GM18909 (cell line): ENCODE data around the gene H6PD.
"Not testable (repeated sequence)": the region's sequence is repeated elsewhere in the genome, so short reads cannot be mapped to it uniquely, and the experiment has no call there.

Source experiments
- ATAC-seq: cut with Tn5 transposase; IDR thresholded peaks from one replicate; pipeline ENCODE4 v1.9.1; 2021; ENCODE audit warnings: mild to moderate bottlenecking; ENCODE audit not compliant: unreplicated experiment, poor library complexity

Gene H6PD

GRCh38 chr1:9293533-9294404 lies 59.2 kb downstream of the H6PD start:
- no peak for ATAC-seq

- ATAC-seq, result no peak
Measured at GRCh38 chr1:9294405-9294773, 59.8 kb downstream of the H6PD start.

GRCh38 chr1:9294910-9295636 lies 60.5 kb downstream of the H6PD start:
- no peak for ATAC-seq

- ATAC-seq, result no peak
Measured at GRCh38 chr1:9295884-9296283, 61.3 kb downstream of the H6PD start.

- ATAC-seq, result no peak
Measured at GRCh38 chr1:9296850-9297249, 62.3 kb downstream of the H6PD start.

- no peak for ATAC-seq
Measured at GRCh38 chr1:9297831-9298230, 63.3 kb downstream of the H6PD start.

- ATAC-seq, result no peak
Measured at GRCh38 chr1:9298282-9298681, 63.7 kb downstream of the H6PD start.

GRCh38 chr1:9299571-9300541 lies 65.3 kb downstream of the H6PD start:
- ATAC-seq, result not testable (repeated sequence)

GRCh38 chr1:9300573-9300972 lies 66.0 kb downstream of the H6PD start:
- ATAC-seq, result no peak

GRCh38 chr1:9302745-9303524 lies 68.4 kb downstream of the H6PD start:
- ATAC-seq, result no peak

- no peak for ATAC-seq
Measured at GRCh38 chr1:9303916-9304315, 69.3 kb downstream of the H6PD start.

- no peak for ATAC-seq
Measured at GRCh38 chr1:9305216-9305615, 70.6 kb downstream of the H6PD start.

- no peak for ATAC-seq
Measured at GRCh38 chr1:9306006-9306405, 71.4 kb downstream of the H6PD start.

GRCh38 chr1:9307303-9307702 lies 72.7 kb downstream of the H6PD start:
- ATAC-seq, result no peak

- ATAC-seq, result no peak
Measured at GRCh38 chr1:9308236-9308785, 73.7 kb downstream of the H6PD start.

GRCh38 chr1:9309080-9309479 lies 74.5 kb downstream of the H6PD start:
- ATAC-seq, result no peak

GRCh38 chr1:9309991-9310390 lies 75.4 kb downstream of the H6PD start:
- no peak for ATAC-seq

GRCh38 chr1:9311029-9311428 lies 76.5 kb downstream of the H6PD start:
- no peak for ATAC-seq

- no peak for ATAC-seq
Measured at GRCh38 chr1:9311479-9311878, 76.9 kb downstream of the H6PD start.
